HG03457 (cell line): ENCODE measurements around the gene ZNF324.
"Not testable (repeated sequence)": the region's sequence is repeated elsewhere in the genome, so short reads cannot be mapped to it uniquely, and the experiment has no call there.

ENCODE experiments used
- ATAC-seq: cut with Tn5 transposase; IDR thresholded peaks from one replicate; pipeline ENCODE4 v1.9.1; 2021; ENCODE audit warnings: moderate number of reproducible peaks; ENCODE audit not compliant: unreplicated experiment

The ZNF324 gene

GRCh38 chr19:58498316-58499020 lies 31.6 kb downstream of the ZNF324 start:
- ATAC-seq, result no peak

DNA sequence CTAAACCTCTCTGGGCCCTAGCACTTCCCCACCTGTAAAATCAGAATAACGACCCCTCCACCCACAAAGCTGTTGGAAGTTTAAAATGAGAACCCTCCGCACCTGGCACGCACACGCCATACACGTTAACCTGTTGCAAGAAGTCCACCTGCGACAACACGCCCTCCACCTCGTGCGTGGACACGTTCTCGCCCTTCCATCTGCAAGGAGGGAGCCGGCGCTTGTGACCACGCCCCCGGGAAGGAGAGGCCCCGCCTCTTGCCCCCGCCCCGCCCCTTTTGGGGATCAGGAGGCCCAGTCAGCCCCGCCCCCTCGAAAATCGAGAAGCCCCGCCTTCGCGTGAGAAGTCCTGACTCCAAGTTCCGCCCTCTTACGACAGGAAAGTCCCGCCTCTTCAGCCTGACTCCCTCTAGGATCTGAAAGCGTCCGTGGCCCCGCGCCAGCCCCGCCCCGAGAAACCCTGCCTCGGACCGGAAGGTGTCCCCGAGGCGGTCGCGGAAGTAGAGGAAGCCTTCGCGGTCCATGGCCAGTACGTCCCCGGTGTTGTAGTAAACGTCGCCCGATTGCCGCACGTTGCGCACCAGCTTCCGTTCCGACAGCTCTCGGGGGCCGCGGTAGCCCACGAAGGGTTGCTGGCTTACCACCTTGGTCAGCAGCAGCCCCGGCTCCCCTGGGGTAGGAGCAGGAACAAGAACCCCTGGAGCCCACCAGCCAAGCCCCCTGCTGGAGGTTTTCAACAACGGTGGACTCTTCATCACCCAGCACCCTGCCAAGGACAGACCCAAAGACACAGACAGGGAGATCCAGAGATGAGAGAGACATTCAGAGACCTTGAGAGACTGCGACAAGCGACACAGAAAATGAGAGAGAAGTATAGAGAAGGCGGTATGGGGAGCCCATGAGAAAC lies 32.4 kb downstream of the ZNF324 start:
- peak; percentile 57 for ATAC-seq

DNA sequence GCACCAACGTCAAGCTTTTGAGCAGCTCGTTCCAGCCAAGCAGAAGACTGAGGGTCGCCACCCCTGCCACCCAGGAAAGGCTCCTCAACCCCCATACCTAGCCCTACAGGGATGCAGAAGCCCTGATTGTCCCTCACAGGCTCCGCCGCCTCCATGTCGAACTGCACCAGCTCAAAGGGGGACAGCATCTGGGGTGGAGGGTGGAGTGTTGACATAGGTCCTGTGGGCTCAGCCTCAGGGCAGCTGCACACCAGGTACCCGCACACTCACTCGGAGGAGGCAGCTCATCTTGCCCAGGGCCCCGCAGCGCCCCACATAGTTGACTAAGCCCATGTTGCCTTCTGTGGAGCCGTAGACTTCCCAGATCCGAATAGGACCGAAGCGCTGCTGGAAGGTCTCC lies 33.4 kb downstream of the ZNF324 start:
- ATAC-seq, result no peak

DNA sequence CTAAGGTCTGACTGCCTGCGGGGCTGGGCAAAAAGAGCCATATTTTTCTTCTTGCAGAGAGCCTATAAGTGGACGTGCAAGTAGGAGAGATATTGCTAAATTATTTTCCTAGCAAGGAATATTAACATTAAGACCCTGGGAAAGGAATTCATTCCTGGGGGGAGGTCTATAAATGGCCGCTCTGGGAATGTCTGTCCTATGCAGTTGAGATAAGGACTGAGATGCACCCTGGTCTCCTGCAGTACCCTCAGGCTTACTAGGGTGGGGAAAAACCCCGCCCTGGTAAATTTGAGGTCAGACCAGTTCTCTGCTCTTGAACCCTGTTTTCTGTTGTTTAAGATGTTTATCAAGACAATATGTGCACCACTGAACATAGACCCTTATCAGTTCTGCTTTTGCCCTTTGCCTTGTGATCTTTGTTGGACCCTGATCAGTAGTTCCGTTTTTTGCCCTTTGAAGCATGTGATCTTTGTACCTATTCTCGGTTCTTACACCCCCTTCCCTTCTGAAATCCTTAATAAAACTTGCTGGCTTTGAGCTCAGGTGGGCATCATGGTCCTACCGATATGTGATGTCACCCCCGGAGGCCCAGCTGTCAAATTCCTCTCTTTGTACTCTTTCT lies 40.8 kb downstream of the ZNF324 start:
- ATAC-seq, result not testable (repeated sequence)

DNA sequence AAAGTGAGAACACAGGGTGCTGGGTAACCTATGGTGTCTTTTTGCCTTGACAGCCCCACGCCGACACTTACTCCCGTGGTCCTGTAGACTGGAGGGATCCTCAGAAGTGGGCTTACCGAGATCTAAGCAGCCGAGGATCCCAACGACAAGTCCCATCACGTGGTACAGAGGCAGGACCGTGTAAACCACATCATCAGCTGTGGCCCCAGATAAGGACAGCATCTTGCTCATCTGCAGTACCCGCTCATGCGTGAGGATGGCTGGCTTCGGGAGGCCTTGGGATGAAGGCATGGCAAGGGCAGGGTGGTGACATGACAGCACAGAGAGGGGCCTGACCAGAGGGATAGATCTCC lies 42.8 kb downstream of the ZNF324 start:
- no peak for ATAC-seq

DNA sequence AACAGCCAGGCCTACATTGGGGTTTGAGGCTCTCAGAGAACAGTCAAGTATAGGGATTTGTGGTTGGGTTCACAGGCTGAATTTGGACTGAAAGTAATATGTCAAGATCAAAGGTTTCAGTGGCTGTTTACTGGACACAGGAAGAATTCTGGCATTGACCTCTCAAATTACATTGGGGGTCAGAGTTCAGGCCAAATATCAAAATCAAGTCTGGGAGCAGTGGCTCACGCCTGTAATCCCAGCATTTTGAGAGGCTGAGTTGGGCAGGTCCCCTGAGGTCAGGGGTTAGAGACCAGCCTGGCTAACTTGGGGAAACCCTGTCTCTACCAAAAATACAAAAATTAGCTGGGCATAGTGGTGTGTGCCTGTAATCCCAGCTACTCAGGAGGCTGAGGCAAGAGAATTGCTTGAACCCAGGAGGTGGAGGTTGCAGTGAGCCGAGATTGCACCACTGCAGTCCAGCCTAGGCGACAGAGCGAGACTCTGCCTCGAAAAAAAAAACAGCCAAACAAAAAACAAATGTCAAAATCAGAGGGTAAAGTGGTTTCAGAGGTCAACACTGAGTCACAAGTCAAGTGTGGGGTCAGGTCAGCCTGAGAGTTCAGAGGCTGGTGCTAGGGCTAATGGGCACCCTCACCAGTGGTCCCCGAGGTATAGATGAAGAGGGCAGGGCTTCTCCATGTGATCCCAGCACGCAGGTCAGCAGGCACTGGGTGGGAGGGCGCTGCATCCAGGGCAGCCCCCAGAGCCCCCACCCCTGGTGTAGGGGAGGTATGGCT lies 43.4 kb downstream of the ZNF324 start:
- ATAC-seq, result no peak

DNA sequence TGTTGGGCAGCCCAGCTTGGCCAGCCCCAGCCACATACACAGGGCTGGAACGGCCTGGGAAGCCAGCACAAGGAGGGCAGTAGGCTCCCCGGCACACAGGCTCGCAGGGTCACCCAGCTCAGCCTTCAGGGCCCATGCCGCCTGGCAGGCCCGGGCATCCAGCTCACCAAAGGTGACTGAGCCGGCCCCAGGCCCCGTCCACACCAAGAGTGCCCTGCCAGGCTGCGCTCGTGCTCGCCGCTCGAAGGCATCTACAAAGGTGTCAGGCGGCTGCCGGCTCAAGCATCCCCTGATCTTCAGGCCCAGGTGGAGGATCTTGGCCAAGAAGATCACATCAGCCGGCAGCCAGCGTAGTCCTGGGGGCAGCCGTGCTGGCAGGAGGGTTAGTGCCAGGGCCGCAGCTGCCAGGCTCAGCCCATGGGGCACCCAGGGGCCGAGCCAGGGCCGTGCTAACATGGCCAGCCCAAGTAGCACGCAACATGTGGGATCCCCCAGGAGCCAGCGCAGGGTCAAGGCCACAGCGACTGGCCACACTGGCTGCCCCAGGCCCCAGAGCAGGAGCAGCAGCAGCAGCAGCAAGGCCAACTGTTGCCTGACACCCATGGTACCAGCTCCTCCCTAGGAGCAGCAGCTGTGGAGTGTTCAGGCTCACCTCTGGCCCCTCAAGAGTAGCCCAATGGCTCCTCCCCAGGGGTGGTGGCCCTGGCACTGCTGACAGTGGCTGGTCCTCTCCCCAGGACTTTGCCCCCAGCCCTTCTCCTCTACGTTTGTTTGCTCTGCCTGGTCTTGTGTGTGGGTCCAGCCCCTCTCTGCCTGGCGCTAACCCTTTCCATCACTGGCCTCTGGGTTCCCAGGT lies 44.7 kb downstream of the ZNF324 start, which contains the start of gene SLC27A5:
SLC27A5 (minus strand) TSS at position 640 of the 856 bp plus-strand sequence; CDS start at position 603, 37 bp downstream.
- no peak for ATAC-seq

DNA sequence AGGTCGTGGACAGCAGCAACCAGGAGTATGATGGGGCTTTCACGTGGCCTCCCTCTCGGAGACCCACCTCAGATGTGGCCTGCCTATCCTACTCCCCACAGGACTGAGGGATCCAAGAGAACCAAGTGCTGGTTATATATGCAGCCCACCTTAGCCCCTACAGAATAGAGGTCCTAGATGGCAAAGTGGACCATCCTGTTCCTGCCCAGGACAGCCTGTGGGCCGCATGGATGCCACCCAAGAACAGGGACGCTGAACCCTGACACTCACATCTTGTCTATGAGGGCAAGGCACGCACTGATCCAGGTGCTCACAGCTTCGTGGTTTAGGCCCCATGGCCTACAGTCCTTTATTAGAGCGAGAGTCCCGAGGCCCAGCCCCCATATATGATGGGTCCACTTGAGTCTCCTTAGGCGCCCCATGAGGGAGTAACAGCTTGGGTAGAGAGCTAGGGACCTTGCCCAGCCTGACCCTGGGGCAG lies 46.4 kb downstream of the ZNF324 start:
- ATAC-seq, result no peak

- peak; percentile 46 for ATAC-seq
Measured at GRCh38 chr19:58513694-58514563, 47.0 kb downstream of the ZNF324 start.

DNA sequence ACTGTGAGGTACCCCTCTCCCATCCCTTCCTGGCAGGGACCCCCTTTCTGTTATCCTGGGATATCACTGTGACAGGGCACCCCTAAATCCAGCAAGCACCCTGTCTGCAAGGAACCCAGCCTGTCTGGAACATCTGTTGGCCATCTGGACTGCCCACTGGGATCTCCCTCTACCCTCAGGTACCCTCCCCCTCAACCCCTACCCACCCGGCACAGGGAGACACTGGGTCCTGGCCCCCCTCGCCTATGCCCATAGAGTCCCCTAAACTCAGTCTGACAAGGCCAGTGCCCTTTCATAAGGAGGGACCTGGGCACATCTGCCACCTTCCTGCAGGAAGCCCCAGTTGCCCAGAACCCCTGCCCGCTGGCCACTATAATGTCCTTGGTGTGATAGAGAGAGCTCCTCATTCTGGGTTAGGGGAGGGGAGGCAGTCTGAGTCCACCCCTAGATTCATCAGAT lies 47.7 kb downstream of the ZNF324 start:
- ATAC-seq, result no peak

- no peak for ATAC-seq
Measured at GRCh38 chr19:58515259-58515658, 48.4 kb downstream of the ZNF324 start.

DNA sequence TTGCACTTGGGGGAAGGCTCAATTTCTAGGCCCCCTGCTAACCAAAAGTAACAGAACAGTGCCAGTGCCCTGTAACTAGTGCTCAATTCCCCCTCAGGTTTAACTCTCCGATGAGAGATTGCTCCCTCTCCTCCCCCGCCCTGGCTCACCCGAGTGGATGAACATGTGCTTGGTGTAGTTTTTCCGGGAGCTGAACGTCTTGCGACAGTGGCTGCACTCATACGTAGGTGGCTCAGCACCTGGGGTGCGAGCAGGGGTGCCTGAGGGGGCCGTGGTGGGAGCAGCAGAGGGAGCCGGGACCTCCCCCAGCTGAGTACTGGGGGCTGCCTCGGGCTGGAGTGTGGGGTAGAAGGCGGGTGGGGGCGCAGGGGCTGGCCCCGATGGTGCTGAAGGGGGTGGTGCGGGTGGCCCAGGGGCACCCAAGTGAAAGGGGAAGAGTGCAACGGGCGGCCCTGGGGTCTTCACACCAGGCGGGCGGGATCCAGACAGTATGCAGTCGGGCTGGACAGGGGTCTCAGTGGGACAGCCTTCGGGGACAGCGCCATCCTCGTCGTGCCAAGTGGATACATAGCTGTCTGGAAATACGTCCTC lies 49.5 kb downstream of the ZNF324 start:
- no peak for ATAC-seq

- ATAC-seq, result no peak
Measured at GRCh38 chr19:58516964-58517833, 50.3 kb downstream of the ZNF324 start.

DNA sequence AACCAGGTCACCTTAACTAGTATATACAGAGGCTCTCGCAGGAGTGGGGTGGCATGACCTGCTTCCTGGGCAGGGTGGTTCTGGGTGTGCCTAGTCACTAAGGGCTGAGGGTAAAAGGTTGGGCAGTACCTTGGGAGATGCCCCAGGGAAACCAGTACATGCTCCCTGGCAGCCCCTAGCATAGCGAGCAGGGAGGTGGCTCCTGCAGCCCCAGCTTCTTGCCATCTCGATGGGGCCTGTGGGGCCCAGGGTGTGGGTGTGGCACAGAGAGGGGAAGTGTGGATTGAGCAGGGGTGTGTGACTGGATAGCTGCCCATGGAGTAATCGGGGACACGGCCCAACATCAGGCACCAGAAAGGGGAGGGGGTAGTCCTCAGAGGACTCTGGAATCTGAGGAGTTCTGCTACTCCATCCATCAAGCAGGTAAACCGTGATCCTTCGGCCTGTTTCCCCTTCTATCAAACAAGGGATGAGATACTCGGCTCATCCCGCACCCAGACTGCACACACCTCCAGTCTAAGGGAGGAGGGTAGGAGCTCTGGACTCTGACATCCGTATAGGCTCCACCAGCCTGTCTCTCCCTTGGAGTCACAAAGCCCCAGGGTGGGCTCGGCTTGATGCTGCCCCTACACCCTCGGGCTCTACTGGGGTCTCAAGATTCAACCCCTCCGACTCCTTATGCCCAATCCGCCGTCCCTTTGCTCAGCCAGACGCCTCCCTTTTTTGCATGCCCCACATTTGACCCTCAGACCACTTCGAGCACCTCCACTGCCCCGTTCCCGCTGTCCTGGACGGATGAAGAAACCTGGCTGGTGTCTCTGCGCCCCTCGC lies 51.6 kb downstream of the ZNF324 start:
- ATAC-seq, result no peak

GRCh38 chr19:58519087-58519354 lies 52.1 kb downstream of the ZNF324 start:
- no peak for ATAC-seq

- ATAC-seq, result peak; percentile 49
Measured at GRCh38 chr19:58519355-58520256, 52.7 kb downstream of the ZNF324 start, which contains the start of gene ZBTB45. TSS of gene ZBTB45 (minus strand) at chr19:58519810. CDS start at chr19:58517673, 2,137 bp downstream.
